Endothelial cell of umbilical vein (primary cell): ENCODE measurements around the gene GPANK1.

Experiments used
- EZH2 ChIP-seq: IDR thresholded peaks from 2 replicates; pipeline ENCODE4 v1.6.1; 2012; ENCODE audit warnings: borderline replicate concordance, low read depth, mild to moderate bottlenecking, moderate library complexity, low read length, inconsistent platforms; ENCODE audit not compliant: severe bottlenecking
- FOS ChIP-seq: IDR thresholded peaks from 2 replicates; pipeline ENCODE4 v1.6.1; 2011; ENCODE audit warnings: mild to moderate bottlenecking, low read length, moderate library complexity, borderline replicate concordance; ENCODE audit not compliant: insufficient read depth
- GATA2 ChIP-seq: IDR thresholded peaks from 2 replicates; pipeline ENCODE4 v1.7.0; 2011; ENCODE audit warnings: low read depth, mild to moderate bottlenecking, moderate library complexity, mixed read lengths, low read length; ENCODE audit not compliant: insufficient read length, insufficient read depth
- JUN ChIP-seq: IDR thresholded peaks from 2 replicates; pipeline ENCODE4 v1.6.1; 2011; ENCODE audit warnings: borderline replicate concordance, low read depth; ENCODE audit not compliant: insufficient read length, insufficient read depth
- MYC ChIP-seq: IDR thresholded peaks from one replicate; pipeline ENCODE4 v1.6.1; 2011; ENCODE audit warnings: mild to moderate bottlenecking, low read depth, low read length
- POLR2A ChIP-seq: IDR thresholded peaks from 2 replicates; pipeline ENCODE4 v1.6.1; 2012; ENCODE audit warnings: low read depth, mild to moderate bottlenecking, control low read depth, low read length
- POLR2AphosphoS5 ChIP-seq: IDR thresholded peaks from 2 replicates; pipeline ENCODE4 v1.6.1; 2012; ENCODE audit warnings: low read depth, mild to moderate bottlenecking, control low read depth, low read length, moderate library complexity; ENCODE audit not compliant: insufficient read depth
- TF ChIP-seq, protein P1 (sequence below), 2 donors: IDR thresholded peaks; 1 replicate in 1 of 2; 2 replicates in 1 of 2; pipeline ENCODE4 v1.5.1; 2011; ENCODE audit warnings: low read length in 2 of 2, mild to moderate bottlenecking in 2 of 2, moderate library complexity in 2 of 2, control low read depth in 1 of 2, inconsistent platforms in 1 of 2, low read depth in 1 of 2; ENCODE audit not compliant: insufficient read depth in 1 of 2; ENCODE audit errors: extremely low read depth in 1 of 2
- TF ChIP-seq, protein P2 (sequence below): IDR thresholded peaks from 2 replicates; pipeline ENCODE4 v1.6.1; 2011; ENCODE audit not compliant: insufficient read depth, insufficient read length

DNA sequence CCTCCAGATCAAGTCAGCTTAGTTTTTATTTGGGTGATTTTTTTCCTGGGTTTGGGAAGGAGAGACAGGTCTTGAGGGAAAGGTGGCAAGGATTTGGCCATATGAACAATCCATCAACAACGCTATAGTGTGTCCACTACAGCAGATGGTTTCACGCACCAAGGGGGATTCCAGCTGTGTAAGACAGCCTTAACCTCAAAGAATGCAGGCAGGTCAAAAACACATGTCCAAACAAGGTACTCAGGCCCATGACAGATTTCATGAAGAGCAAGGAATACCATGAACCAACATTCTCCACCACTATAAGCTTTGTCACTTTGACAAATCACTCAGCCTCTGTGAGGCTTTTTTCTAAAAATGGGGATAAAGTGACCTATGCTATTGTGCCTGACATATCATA, 47.8 kb downstream of the GPANK1 start:
- TF ChIP-seq POLR2A (no peak), FOS (no peak), POLR2AphosphoS5 (no peak), GATA2 (no peak), EZH2 (no peak), JUN (no peak), MYC (no peak)
- TF ChIP-seq, protein P1, sequence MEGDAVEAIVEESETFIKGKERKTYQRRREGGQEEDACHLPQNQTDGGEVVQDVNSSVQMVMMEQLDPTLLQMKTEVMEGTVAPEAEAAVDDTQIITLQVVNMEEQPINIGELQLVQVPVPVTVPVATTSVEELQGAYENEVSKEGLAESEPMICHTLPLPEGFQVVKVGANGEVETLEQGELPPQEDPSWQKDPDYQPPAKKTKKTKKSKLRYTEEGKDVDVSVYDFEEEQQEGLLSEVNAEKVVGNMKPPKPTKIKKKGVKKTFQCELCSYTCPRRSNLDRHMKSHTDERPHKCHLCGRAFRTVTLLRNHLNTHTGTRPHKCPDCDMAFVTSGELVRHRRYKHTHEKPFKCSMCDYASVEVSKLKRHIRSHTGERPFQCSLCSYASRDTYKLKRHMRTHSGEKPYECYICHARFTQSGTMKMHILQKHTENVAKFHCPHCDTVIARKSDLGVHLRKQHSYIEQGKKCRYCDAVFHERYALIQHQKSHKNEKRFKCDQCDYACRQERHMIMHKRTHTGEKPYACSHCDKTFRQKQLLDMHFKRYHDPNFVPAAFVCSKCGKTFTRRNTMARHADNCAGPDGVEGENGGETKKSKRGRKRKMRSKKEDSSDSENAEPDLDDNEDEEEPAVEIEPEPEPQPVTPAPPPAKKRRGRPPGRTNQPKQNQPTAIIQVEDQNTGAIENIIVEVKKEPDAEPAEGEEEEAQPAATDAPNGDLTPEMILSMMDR (IDR thresholded peaks at IDR 0.05; ENCODE audit: extremely low read depth in 1 of 2, insufficient read depth in 1 of 2, low read depth in 1 of 2, low read length in 2 of 2): no peak
- TF ChIP-seq, protein P2, sequence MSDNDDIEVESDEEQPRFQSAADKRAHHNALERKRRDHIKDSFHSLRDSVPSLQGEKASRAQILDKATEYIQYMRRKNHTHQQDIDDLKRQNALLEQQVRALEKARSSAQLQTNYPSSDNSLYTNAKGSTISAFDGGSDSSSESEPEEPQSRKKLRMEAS: no peak
